RPMI8226 (cell line): ENCODE measurements around the gene PSMB7.

Experiments used
- DNase-seq: peaks from one replicate; pipeline ENCODE4 v3.0.0-alpha.2; 2015

PSMB7 gene

DNA sequence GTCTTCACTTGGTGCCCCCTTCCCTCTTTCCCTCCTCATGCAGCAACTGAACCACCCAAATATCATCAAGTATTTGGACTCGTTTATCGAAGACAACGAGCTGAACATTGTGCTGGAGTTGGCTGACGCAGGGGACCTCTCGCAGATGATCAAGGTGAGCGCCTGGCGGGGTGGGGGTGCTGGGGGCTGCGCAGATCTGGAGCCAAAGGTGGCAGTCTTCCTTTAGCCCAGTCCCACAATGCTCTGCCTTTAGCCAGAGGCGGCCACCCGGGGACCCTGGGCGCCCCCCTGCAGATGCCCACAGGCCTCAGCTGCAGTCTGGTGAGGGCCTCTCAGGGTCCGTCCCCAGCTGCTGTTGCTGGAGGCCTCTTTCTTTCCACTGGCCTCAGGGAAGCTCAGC is 93.8 kb downstream of the PSMB7 start:
- no peak for DNase-seq

DNA sequence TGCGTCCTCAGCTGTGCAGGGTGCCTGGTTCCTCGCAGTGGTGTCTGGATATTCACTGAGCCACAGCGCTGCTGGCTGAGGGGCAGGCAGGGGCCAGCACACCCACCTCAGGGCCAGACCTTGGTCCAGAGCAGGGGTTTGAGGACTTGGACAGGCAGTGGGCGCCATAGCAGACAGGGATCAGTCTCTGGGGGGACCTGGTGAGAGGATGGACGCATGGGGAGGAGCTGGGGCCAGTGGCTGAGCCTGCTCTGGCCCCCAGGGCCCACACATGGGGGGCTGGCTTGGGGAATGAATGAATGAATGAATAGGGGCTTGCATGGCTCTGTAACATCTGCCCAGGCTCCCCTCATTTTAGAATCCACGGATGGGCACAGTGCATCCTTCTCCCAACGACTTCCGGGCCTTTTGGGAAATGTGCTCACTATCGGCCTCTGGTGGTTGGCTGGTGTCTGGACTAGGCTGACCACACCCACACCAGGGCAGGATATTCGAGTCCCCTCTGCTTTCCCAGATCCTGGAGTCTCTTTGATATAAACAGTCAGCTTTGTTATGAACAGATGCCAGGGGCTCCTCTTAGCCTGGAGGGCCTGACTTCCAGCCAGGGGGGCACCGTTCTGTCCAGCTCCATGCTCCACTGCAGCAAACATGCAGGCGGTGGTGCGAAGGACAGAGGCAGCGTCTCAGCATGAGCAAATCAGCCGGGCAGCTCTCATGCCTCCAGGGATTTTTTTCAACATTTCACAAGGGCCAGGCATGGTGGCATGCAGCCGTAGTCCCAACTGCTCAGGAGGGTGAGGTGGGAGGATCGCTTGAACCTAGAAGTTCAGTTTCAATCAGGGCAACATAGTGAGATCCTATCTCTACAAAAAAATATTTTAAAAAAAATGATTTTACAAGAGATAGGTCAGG is 94.9 kb downstream of the PSMB7 start:
- DNase-seq: peak; percentile 60

GRCh38 chr9:124315882-124316281 is 99.4 kb downstream of the PSMB7 start:
- DNase-seq: no peak

GRCh38 chr9:124313940-124314339 is 101.3 kb downstream of the PSMB7 start:
- DNase-seq: no peak

DNA sequence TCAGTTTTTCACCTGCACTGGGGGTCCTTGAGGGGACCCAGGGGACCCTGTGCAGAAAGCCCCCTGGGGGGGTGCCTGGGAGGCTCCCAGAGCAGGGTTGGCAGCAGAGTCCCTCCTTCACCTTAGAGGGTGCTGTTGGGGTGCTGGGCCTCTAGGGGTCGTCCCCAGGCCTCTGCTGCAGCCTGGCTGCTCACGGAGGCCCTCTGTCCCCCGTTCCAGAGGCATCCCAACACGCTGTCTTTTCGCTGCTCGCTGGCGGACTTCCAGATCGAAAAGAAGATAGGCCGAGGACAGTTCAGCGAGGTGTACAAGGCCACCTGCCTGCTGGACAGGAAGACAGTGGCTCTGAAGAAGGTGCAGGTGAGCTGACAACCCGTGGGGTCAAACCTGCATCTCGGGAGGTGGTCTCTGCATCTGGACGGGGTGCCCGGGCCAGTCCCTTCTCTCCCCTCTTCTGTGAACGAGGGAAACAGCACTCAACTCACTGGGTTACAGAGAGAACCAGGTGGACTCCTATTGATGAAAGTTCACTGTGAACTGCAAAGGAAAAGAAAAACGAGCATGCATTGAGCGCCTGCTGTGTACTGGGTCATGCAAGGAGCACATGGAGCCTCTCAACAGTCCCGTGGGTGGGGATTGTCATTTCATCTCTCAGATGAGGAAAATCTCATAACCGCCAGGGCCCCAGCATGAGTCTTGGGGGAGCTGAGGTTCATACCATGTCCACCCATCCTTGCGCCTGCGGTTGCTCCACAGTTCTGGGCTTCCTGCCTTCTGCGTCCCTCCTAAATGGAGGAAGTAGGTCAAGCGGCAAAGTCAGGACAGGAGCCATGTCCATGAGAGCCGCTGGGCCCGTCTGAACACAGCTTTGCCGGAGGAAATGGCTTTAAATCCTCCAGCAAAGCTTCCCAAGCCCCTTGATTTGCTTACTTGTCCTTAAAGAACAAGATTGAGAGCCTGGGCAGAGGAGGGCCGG is 102.7 kb downstream of the PSMB7 start:
- DNase-seq: no peak

DNA sequence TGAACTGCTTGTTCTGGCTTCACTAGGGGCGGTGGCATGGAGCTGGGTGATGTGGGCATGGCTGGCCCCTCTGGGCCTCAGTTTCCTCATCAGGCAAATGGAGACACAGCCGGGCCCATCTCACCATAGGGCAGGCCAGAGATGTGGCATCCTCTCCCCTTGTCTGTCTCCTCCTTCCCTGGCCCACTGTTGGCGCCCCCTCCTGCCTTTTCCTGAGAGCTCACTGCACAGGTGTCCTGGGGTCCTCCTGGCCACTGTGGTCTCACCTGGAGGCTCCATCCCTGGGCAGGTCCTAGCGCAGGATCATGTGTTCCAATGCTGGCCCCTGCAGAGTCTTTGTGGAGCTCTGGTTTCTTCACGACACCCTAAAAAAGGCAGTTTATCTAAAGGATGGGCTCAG is 104.0 kb downstream of the PSMB7 start:
- no peak for DNase-seq

GRCh38 chr9:124309667-124310084 is 105.6 kb downstream of the PSMB7 start:
- no peak for DNase-seq

DNA sequence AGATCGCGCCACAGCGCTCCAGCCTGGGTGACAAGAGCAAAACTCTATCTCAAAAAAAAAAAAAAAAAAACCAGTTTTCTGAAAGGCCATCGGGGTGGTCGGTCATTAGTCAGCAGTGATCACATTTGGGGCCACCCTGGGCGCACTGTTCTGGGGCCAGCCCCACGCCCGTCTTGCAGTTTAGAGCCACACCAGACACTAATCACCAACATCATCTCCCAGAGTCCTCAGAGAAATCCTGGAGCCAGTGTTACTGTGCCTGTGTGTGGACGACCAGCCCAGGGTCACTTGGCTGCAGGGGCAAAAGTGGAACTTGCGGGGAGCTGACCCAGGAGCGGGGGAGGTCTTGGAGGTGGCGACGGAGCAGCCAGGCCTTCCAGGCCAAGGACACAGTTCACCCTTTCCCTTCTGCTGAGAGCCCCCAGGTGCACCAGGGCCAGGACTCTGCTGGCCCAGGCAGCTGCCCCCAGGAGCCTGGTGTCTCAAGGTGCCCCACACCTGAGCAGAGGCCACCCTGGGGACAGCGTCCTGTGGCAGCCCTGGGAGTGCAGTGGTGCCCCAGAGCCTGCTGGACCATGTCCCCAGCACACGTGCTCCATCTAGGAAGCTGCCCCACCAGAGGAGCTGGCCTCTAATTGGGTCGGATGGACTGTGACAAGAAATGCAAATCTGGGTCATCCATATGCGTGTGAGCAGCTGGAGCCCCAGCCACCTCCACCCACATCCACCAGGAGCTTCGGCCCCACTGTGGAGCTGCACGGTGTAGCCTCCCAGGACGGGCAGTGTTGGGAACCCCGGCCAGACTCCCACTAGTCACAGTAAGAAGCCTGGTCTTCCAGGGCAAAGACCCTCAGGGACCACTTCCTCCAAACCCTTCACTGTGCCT is 106.4 kb downstream of the PSMB7 start:
- no peak for DNase-seq

DNA sequence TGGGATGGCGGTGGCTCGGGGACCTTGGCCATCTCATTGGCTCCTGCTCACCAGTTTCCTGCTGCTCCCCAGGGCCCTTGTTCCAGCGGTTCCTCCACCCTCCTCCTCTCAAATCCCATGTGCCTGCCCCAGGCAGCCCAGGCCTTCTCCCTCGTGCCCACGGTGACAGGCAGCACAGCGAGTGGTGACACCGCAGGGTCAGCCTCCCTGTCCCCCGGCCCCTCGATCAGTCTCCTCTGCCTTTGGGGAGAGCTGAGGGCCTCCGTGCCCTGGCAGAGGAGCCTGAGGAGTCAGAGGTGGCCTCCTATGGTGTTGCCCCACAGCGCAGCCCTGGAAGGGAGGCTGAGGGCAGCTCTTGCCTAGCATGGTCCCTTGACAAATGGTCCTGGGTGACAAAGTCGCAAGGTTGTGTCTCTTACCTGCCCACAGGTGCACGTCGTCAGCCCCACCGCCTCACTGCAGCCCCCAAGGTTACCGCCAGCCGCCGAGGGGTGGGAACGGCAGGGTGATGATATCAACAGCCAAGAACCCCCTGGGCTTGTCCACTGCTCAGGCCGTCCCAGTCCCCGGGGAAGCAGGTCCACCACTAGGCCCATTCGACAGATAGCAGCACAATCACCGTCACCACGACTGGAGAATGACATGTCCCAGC is 107.7 kb downstream of the PSMB7 start:
- no peak for DNase-seq

GRCh38 chr9:124306098-124306735 is 109.0 kb downstream of the PSMB7 start:
- no peak for DNase-seq

GRCh38 chr9:124304285-124304684 is 111.0 kb downstream of the PSMB7 start:
- no peak for DNase-seq

DNA sequence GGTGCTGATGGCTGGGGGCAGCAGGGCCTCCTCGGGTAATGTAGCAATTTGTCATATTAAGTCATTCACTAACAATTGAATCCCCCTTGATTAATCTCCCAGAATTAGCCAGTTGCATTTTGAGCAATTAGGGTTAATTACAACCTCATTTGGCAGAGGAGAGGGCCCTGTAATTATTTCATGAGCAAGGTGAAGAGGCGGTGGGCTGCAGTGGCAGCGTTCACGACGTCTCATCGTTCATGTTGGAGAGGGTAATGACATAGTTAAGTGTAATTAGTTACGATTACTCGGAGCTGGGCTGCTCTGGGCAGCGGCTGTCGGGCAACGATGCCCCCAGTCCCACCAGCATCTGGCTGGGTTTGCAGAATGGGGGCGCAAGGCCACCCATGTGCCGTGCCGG is 111.5 kb downstream of the PSMB7 start:
- DNase-seq: no peak
